A549 (cell line): ENCODE data around the gene CENPB. TPM values are rescaled to one million over a fixed set of nuclear protein-coding genes. Genes with fewer than 3 reads are reported as not detected.
A peak's percentile ranks its signal among the peaks of the same experiment; 100 is the strongest.

Source experiments
- ATAC-seq, 2 experiments: fragments of 200-7000 bp in 1 of 2; fragments of >200 bp in 1 of 2; cut with Nextera tagmentation in 1 of 2; cut with Tn5 transposase in 1 of 2; 3 replicates each; pipeline versions ENCODE4 v1.8.0 to v1.9.1; 2018 to 2020; ENCODE audit warnings: mild to moderate bottlenecking in 1 of 2, moderate library complexity in 1 of 2
- CTCF ChIA-PET: fragments of 300-600 bp; sonication (Branson Sonifier 250); formaldehyde crosslinking; extraction: SDS; loops from one replicate; lab custom pipeline; 2021; ENCODE audit warnings: antibody characterized with exemption, inconsistent platforms; lab: Yijun Ruan, JAX
- POLR2A ChIA-PET: fragments of 350-600 bp; formaldehyde crosslinking; extraction: SDS; loops from one replicate; lab custom pipeline; 2021; ENCODE audit warnings: antibody characterized with exemption, inconsistent platforms; lab: Yijun Ruan, JAX
- DNase-seq, 2 experiments: peaks; one replicate each; pipeline versions ENCODE4 v3.0.0 to v3.0.0-alpha.2; 2011 to 2016; ENCODE audit warnings: low read depth in 1 of 2, low spot score in 1 of 2
- FAIRE-seq: peaks from 2 replicates; lab custom pipeline; 2011; peaks lifted over from hg19 to GRCh38; lab: Jason Lieb, UNC
- H3K27ac ChIP-seq, 2 experiments: fragments of >200 bp; sonication (Bioruptor Twin); formaldehyde crosslinking; 3 replicates each; pipeline ENCODE4 v1.5.1; 2016 to 2017
- H3K4me1 ChIP-seq: fragments of >200 bp; sonication (Bioruptor Twin); formaldehyde crosslinking; 3 replicates; pipeline ENCODE4 v1.6.1; 2016
- H3K4me2 ChIP-seq: fragments of >200 bp; sonication (Bioruptor Twin); formaldehyde crosslinking; 3 replicates; pipeline ENCODE4 v1.6.1; 2016
- H3K4me3 ChIP-seq: fragments of >200 bp; sonication (Bioruptor Twin); formaldehyde crosslinking; 3 replicates; pipeline ENCODE4 v1.5.1; 2016
- H3K9me3 ChIP-seq: fragments of >200 bp; sonication (Bioruptor Twin); formaldehyde crosslinking; 3 replicates; pipeline ENCODE4 v1.6.1; 2016
- BHLHE40 ChIP-seq: IDR thresholded peaks from 2 replicates; pipeline ENCODE4 v1.6.1; 2012; ENCODE audit warnings: low read depth, low read length, inconsistent platforms
- CBX8 ChIP-seq: fragments of 200-600 bp; sonication (generic); IDR thresholded peaks from 2 replicates; pipeline ENCODE4 v1.6.1; 2016
- CEBPB ChIP-seq, 2 experiments: fragments of >200 bp in 1 of 2; sonication (Bioruptor Twin) in 1 of 2; formaldehyde crosslinking in 1 of 2; IDR thresholded peaks; 2 replicates each; pipeline ENCODE4 v1.6.1; 2012 to 2016
- CHD4 ChIP-seq: fragments of 200-600 bp; sonication (generic); IDR thresholded peaks from 2 replicates; pipeline ENCODE4 v1.6.1; 2016; ENCODE audit warnings: antibody characterized with exemption, mild to moderate bottlenecking, borderline replicate concordance
- EHF ChIP-seq: fragments of 250-450 bp; sonication (Bioruptor Pico); IDR thresholded peaks from 2 replicates; pipeline ENCODE4 v1.5.0; 2020; ENCODE audit warnings: mild to moderate bottlenecking
- EHMT2 ChIP-seq: fragments of 200-600 bp; sonication (generic); IDR thresholded peaks from 2 replicates; pipeline ENCODE4 v1.6.1; 2016; ENCODE audit warnings: antibody characterized with exemption, low read depth, mild to moderate bottlenecking, moderate library complexity
- EP300 ChIP-seq, 2 experiments: fragments of >200 bp; sonication (Bioruptor Twin); formaldehyde crosslinking; IDR thresholded peaks; 2 replicates in 1 of 2; 3 replicates in 1 of 2; pipeline ENCODE4 v1.6.1; 2016 to 2017
- ESRRA ChIP-seq: fragments of 150-350 bp; IDR thresholded peaks from 2 replicates; pipeline ENCODE4 v1.6.1; 2014; ENCODE audit warnings: mild to moderate bottlenecking, low read length, borderline replicate concordance
- FOSB ChIP-seq: fragments of 250-450 bp; sonication (Bioruptor Pico); IDR thresholded peaks from 2 replicates; pipeline ENCODE4 v1.5.0; 2020; ENCODE audit warnings: mild to moderate bottlenecking, moderate library complexity
- FOSL2 ChIP-seq, 2 experiments: fragments of 450-650 bp in 1 of 2; fragments of >200 bp in 1 of 2; sonication (Bioruptor Twin) in 1 of 2; formaldehyde crosslinking; IDR thresholded peaks; 2 replicates each; pipeline versions ENCODE4 v1.5.0 to v1.6.1; 2016 to 2020; ENCODE audit warnings: mild to moderate bottlenecking in 1 of 2, moderate library complexity in 1 of 2
- FOXS1 ChIP-seq: fragments of 250-450 bp; sonication (Bioruptor Pico); IDR thresholded peaks from 2 replicates; pipeline ENCODE4 v1.5.0; 2020; ENCODE audit warnings: mild to moderate bottlenecking, moderate library complexity
- GATA3 ChIP-seq: IDR thresholded peaks from 2 replicates; pipeline ENCODE4 v1.6.1; 2012; ENCODE audit warnings: borderline replicate concordance
- HDAC2 ChIP-seq: fragments of 200-600 bp; sonication (generic); IDR thresholded peaks from 2 replicates; pipeline ENCODE4 v1.6.1; 2016
- HEYL ChIP-seq: fragments of 250-450 bp; sonication (Bioruptor Pico); IDR thresholded peaks from 2 replicates; pipeline ENCODE4 v1.8.0; 2021; ENCODE audit warnings: mild to moderate bottlenecking, moderate library complexity
- HOXA7 ChIP-seq: fragments of 250-450 bp; sonication (Bioruptor Pico); IDR thresholded peaks from 2 replicates; pipeline ENCODE4 v1.5.0; 2020; ENCODE audit warnings: mild to moderate bottlenecking, moderate library complexity
- HOXB13 ChIP-seq: fragments of 250-450 bp; sonication (Bioruptor Pico); IDR thresholded peaks from 2 replicates; pipeline ENCODE4 v1.5.0; 2020; ENCODE audit warnings: low read depth, mild to moderate bottlenecking, moderate library complexity
- JUNB ChIP-seq: fragments of >200 bp; sonication (Bioruptor Twin); formaldehyde crosslinking; IDR thresholded peaks from 2 replicates; pipeline ENCODE4 v1.6.1; 2016
- KDM1A ChIP-seq: fragments of 200-600 bp; sonication (generic); IDR thresholded peaks from 2 replicates; pipeline ENCODE4 v1.6.1; 2016; ENCODE audit warnings: low read depth, mild to moderate bottlenecking
- KDM5A ChIP-seq: fragments of 200-600 bp; sonication (generic); IDR thresholded peaks from 2 replicates; pipeline ENCODE4 v1.6.1; 2016; ENCODE audit warnings: antibody characterized with exemption, mild to moderate bottlenecking
- MAZ ChIP-seq: fragments of 150-350 bp; IDR thresholded peaks from 2 replicates; pipeline ENCODE4 v1.6.1; 2014; ENCODE audit warnings: antibody characterized with exemption, low read depth, low read length, borderline replicate concordance
- MYC ChIP-seq: IDR thresholded peaks from 2 replicates; pipeline ENCODE4 v1.6.1; 2012; ENCODE audit warnings: mild to moderate bottlenecking, inconsistent platforms, low read length, improper control_type of control experiment, borderline replicate concordance
- NFE2L2 ChIP-seq: fragments of 150-350 bp; conservative IDR thresholded peaks from 2 replicates; pipeline ENCODE4 v1.6.1; 2014; ENCODE audit warnings: low read length
- POLR2AphosphoS2 ChIP-seq: conservative IDR thresholded peaks from 2 replicates; pipeline ENCODE4 v1.6.1; 2012; ENCODE audit warnings: low read length, improper control_type of control experiment, inconsistent platforms
- RAD21 ChIP-seq, 2 experiments: fragments of >200 bp in 1 of 2; sonication (Bioruptor Twin) in 1 of 2; formaldehyde crosslinking in 1 of 2; IDR thresholded peaks in 1 of 2; conservative IDR thresholded peaks in 1 of 2; 2 replicates in 1 of 2; 3 replicates in 1 of 2; pipeline ENCODE4 v1.6.1; 2012 to 2018; ENCODE audit warnings: inconsistent platforms in 1 of 2
- RARB ChIP-seq: fragments of 250-450 bp; sonication (Bioruptor Pico); IDR thresholded peaks from 2 replicates; pipeline ENCODE4 v1.8.0; 2021; ENCODE audit warnings: mild to moderate bottlenecking, moderate library complexity
- RCOR1 ChIP-seq: fragments of 150-350 bp; IDR thresholded peaks from 2 replicates; pipeline ENCODE4 v1.6.1; 2014; ENCODE audit warnings: antibody characterized with exemption, low read length, low read depth
- RNF2 ChIP-seq: fragments of 200-600 bp; sonication (generic); IDR thresholded peaks from 2 replicates; pipeline ENCODE4 v1.6.1; 2016; ENCODE audit warnings: low read depth, mild to moderate bottlenecking, antibody characterized with exemption, moderate library complexity, borderline replicate concordance
- SREBF2 ChIP-seq: fragments of 450-650 bp; IDR thresholded peaks from 2 replicates; pipeline ENCODE4 v1.6.1; 2014; ENCODE audit warnings: mild to moderate bottlenecking, moderate library complexity
- TFCP2L1 ChIP-seq: fragments of 250-450 bp; sonication (Bioruptor Pico); IDR thresholded peaks from 2 replicates; pipeline ENCODE4 v1.5.0; 2021; ENCODE audit warnings: mild to moderate bottlenecking
- WGBS: methylation state at CpG from one replicate; pipeline ENCODE4 v1.1.6; 2017; ENCODE audit errors: missing lambda C conversion rate; 5-methylcytosine and 5-hydroxymethylcytosine counted together
- polyA plus RNA-seq, 4 experiments: library from polyadenylated mRNA; depleted of rRNA in 3 of 4; stranded (reverse); fragments of >200 nt; fragmentation: RNase III in 1 of 4; extraction: RNeasy Plus Mini Kit Qiagen cat#74134 plus additional on column Dnase treatment in 1 of 4; gene quantifications; 2 replicates in 3 of 4; 3 replicates in 1 of 4; pipeline ENCODE4 v1.2.3, GENCODE V29; 2011 to 2017
- TF ChIP-seq, protein P1 (sequence below): IDR thresholded peaks from 2 replicates; pipeline ENCODE4 v1.6.1; 2012
- TF ChIP-seq, protein P2 (sequence below): fragments of 450-650 bp; IDR thresholded peaks from 2 replicates; pipeline ENCODE4 v1.6.1; 2014; ENCODE audit warnings: antibody characterized with exemption
- TF ChIP-seq, protein P3 (sequence below): IDR thresholded peaks from 2 replicates; pipeline ENCODE4 v1.6.1; 2012
- TF ChIP-seq, protein P4 (sequence below): fragments of 150-350 bp; IDR thresholded peaks from 2 replicates; pipeline ENCODE4 v1.6.1; 2014; ENCODE audit warnings: low read depth, mild to moderate bottlenecking, low read length

Gene CENPB
- polyA plus RNA-seq, 2 of the 4 experiments (the other 2 are of a cell fraction), result 42.6 to 106 TPM

DNA sequence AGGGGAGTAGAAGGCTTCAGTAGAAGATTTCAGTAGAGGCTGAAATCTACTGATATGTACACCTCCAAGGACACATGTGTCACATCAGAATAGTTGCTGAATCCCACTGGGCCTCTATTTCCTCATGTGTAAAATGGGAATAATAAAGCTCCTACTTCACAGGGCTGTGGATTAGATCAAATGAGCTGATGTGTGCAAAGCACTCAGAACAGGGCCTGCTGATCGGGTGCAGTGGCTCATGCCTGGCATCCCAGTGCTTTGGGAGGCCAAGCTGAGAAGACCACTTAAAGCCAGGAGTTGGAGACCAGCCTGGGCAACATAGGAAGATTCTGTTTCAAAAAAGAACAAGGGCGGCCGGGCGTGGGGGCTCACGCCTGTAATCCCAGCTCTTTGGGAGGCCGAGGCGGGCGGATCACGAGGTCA is 25.7 kb upstream of the CENPB start:
- FAIRE-seq, result no peak
- ChIA-PET CTCF (interaction anchor here (1.1 to 3.5 kb wide), 4 partner anchors 43 to 273 kb away, joined by 3 to 10 read pairs (median 4); no protein-coding TSS in a partner anchor), POLR2A (interaction anchor here (0.6 to 3.2 kb wide), 8 partner anchors 8 to 65 kb away, joined by 3 to 36 read pairs (median 6); partner anchors contain the start of genes AP5S1, CDC25B, CENPB and SPEF1)
- Histone ChIP-seq H3K4me1 (peaks cover 59% of the 10 kb centered on the region), H3K9me3 (no peaks in the 10 kb centered on the region), H3K4me2 (peak overlapping the region; percentile 70), H3K27ac (peak overlapping the region; percentile 95 to 99), H3K4me3 (no peak overlapping the region)
- WGBS, result 97% methylated on average over 9 of the region's 9 CpGs
- no peak for ATAC-seq
- DNase-seq, result no peak
- peak; percentile 97 for TF ChIP-seq CHD4
- peak; percentile 80 for TF ChIP-seq FOSB
- TF ChIP-seq POLR2AphosphoS2, result no peak
- TF ChIP-seq EHF (CRISPR knock-in tag), result peak; percentile 56; the same call in 1 of the 2 replicates
- peak; percentile 83 for TF ChIP-seq HOXA7 (CRISPR knock-in tag)
- TF ChIP-seq RCOR1, result no peak
- peak; percentile 61; the same call in 1 of the 2 replicates for TF ChIP-seq HDAC2
- peak; percentile 65; the same call in 1 of the 2 replicates for TF ChIP-seq HEYL (CRISPR knock-in tag)
- TF ChIP-seq KDM1A, result peak; percentile 97
- TF ChIP-seq RARB (CRISPR knock-in tag), result peak; percentile 85; the same call in 1 of the 2 replicates
- no peak for TF ChIP-seq CEBPB (IDR thresholded peaks at IDR 0.05)

GRCh38 chr20:3811467-3812258 is 25.1 kb upstream of the CENPB start:
- Histone ChIP-seq H3K9me3 (no peaks in the 10 kb centered on the region), H3K4me2 (peak overlapping the region; percentile 92), H3K4me1 (peaks cover 65% of the 10 kb centered on the region), H3K4me3 (peak overlapping the region; percentile 37), H3K27ac (peak overlapping the region; percentile 95 to 99)
- FAIRE-seq, result peak; percentile 76
- ATAC-seq, result peak; percentile 54 to 63
- POLR2A ChIA-PET, result interaction anchor here (0.5 to 3.2 kb wide), 8 partner anchors 9 to 67 kb away, joined by 3 to 36 read pairs (median 5); partner anchors contain the start of genes AP5S1, CDC25B, CENPB and SPEF1
- WGBS, result 2% methylated on average over 19 of the region's 20 CpGs
- peak; percentile 97 to 100 for DNase-seq
- CTCF ChIA-PET, result interaction anchor here (1.1 to 3.5 kb wide), 3 partner anchors 43 to 273 kb away, joined by 3 to 10 read pairs (median 4); no protein-coding TSS in a partner anchor
- TF ChIP-seq, protein P1, sequence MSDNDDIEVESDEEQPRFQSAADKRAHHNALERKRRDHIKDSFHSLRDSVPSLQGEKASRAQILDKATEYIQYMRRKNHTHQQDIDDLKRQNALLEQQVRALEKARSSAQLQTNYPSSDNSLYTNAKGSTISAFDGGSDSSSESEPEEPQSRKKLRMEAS, result peak; percentile 100
- TF ChIP-seq KDM5A (no peak), GATA3 (peak; percentile 99), SREBF2 (no peak), ESRRA (no peak), TFCP2L1 (CRISPR knock-in tag) (peak; percentile 88), BHLHE40 (0 out of 2 replicates have a peak, but pooled peaks have one; percentile 24), HDAC2 (no peak), EHMT2 (no peak), RARB (CRISPR knock-in tag) (peak; percentile 80; the same call in 1 of the 2 replicates), RCOR1 (no peak), JUNB (peak; percentile 96), EP300 (IDR thresholded peaks at IDR 0.05) (peak; percentile 93 to 98), CBX8 (no peak), FOXS1 (peak; percentile 93), NFE2L2 (peak; percentile 59), CEBPB (IDR thresholded peaks at IDR 0.05) (peak; percentile 98 to 99), POLR2AphosphoS2 (0 out of 2 replicates have a peak, but pooled peaks have one; percentile 66), FOSL2 (IDR thresholded peaks at IDR 0.05) (peak; percentile 92), FOSL2 (CRISPR knock-in tag; IDR thresholded peaks at IDR 0.05) (peak; percentile 99), MAZ (no peak; the same call in none of the 2 replicates), RNF2 (no peak), KDM1A (no peak), EHF (CRISPR knock-in tag) (no peak; the same call in 1 of the 2 replicates), RAD21 (conservative IDR thresholded peaks at IDR 0.05 in 1 of 2, IDR thresholded peaks at IDR 0.05 in 1 of 2) (peak; percentile 23 to 58), HOXB13 (CRISPR knock-in tag) (peak; percentile 93), MYC (peak; percentile 97), FOSB (0 out of 2 replicates have a peak, but pooled peaks have one; percentile 65), HOXA7 (CRISPR knock-in tag) (peak; percentile 90; the same call in 1 of the 2 replicates)
- TF ChIP-seq, protein P2, sequence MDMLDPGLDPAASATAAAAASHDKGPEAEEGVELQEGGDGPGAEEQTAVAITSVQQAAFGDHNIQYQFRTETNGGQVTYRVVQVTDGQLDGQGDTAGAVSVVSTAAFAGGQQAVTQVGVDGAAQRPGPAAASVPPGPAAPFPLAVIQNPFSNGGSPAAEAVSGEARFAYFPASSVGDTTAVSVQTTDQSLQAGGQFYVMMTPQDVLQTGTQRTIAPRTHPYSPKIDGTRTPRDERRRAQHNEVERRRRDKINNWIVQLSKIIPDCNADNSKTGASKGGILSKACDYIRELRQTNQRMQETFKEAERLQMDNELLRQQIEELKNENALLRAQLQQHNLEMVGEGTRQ, result peak; percentile 84
- TF ChIP-seq, protein P3, sequence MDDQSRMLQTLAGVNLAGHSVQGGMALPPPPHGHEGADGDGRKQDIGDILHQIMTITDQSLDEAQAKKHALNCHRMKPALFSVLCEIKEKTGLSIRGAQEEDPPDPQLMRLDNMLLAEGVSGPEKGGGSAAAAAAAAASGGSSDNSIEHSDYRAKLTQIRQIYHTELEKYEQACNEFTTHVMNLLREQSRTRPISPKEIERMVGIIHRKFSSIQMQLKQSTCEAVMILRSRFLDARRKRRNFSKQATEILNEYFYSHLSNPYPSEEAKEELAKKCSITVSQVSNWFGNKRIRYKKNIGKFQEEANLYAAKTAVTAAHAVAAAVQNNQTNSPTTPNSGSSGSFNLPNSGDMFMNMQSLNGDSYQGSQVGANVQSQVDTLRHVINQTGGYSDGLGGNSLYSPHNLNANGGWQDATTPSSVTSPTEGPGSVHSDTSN, result peak; percentile 86
- TF ChIP-seq, protein P4, sequence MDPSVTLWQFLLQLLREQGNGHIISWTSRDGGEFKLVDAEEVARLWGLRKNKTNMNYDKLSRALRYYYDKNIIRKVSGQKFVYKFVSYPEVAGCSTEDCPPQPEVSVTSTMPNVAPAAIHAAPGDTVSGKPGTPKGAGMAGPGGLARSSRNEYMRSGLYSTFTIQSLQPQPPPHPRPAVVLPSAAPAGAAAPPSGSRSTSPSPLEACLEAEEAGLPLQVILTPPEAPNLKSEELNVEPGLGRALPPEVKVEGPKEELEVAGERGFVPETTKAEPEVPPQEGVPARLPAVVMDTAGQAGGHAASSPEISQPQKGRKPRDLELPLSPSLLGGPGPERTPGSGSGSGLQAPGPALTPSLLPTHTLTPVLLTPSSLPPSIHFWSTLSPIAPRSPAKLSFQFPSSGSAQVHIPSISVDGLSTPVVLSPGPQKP, result no peak
